WERI-Rb-1 (cell line): ENCODE results near the gene CHRNB4.

Experiments
- DNase-seq: peaks from one replicate; pipeline ENCODE4 v3.0.0-alpha.2; 2020
- H3K27ac ChIP-seq: fragments of 250-450 bp; sonication (Bioruptor Pico); 2 replicates; pipeline ENCODE4 v1.5.1; 2020; ENCODE audit warnings: mild to moderate bottlenecking, moderate library complexity
- H3K27me3 ChIP-seq: fragments of 250-450 bp; sonication (Bioruptor Pico); 2 replicates; pipeline ENCODE4 v1.5.1; 2021; ENCODE audit warnings: mild to moderate bottlenecking, low read depth, moderate library complexity; ENCODE audit not compliant: insufficient read depth, severe bottlenecking
- H3K36me3 ChIP-seq: fragments of 250-450 bp; sonication (Bioruptor Pico); 2 replicates; pipeline ENCODE4 v1.5.1; 2020; ENCODE audit warnings: mild to moderate bottlenecking, moderate library complexity
- H3K4me3 ChIP-seq: 2 replicates; pipeline ENCODE4 v1.5.1; 2011; ENCODE audit warnings: low read depth, mild to moderate bottlenecking, control low read depth, low read length
- H3K9me3 ChIP-seq: fragments of 250-450 bp; sonication (Bioruptor Pico); 2 replicates; pipeline ENCODE4 v1.5.1; 2021; ENCODE audit warnings: mild to moderate bottlenecking, moderate library complexity; ENCODE audit not compliant: severe bottlenecking
- TF ChIP-seq, protein P1 (sequence below): IDR thresholded peaks from 2 replicates; pipeline ENCODE4 v1.5.1; 2011; ENCODE audit warnings: low read depth, mild to moderate bottlenecking, control low read depth, inconsistent platforms, low read length

The CHRNB4 gene

DNA sequence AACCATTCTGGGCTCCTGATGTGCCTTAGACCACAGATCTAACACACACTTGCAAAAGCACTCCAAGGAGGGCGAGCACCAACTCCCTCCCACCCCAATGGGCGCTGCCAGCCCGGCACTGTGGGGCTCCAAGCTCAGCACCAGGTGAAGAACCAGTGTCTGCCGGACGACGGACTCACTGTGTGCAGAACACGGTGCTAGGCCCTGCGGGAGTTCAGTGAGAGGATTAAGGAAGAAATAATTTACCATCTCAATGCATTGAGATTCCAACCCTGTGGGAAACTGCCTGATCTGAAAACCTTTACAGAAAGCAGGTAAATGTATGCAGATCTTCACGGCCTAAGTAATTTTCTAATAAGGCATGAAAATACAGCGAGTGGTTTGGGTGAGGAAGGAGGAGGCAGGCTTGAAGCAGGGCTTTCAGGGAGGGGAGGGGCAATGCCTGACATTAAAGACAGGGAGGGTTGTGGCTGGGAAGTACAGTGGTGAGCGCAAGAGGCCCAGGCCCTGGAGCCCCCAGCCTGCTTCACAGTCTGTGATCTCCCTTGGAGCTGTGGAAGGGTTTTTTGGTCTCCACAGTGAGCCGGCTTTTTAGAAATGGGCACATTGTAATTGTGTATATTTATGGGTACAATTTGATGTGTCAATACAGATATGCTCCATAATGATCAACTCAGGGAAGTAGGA, 35.6 kb upstream of the CHRNB4 start:
- TF ChIP-seq, protein P1, sequence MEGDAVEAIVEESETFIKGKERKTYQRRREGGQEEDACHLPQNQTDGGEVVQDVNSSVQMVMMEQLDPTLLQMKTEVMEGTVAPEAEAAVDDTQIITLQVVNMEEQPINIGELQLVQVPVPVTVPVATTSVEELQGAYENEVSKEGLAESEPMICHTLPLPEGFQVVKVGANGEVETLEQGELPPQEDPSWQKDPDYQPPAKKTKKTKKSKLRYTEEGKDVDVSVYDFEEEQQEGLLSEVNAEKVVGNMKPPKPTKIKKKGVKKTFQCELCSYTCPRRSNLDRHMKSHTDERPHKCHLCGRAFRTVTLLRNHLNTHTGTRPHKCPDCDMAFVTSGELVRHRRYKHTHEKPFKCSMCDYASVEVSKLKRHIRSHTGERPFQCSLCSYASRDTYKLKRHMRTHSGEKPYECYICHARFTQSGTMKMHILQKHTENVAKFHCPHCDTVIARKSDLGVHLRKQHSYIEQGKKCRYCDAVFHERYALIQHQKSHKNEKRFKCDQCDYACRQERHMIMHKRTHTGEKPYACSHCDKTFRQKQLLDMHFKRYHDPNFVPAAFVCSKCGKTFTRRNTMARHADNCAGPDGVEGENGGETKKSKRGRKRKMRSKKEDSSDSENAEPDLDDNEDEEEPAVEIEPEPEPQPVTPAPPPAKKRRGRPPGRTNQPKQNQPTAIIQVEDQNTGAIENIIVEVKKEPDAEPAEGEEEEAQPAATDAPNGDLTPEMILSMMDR: no peak
- H3K4me3 ChIP-seq: no peak overlapping the region
- H3K9me3 ChIP-seq: no peaks in the 10 kb centered on the region
- DNase-seq: no peak
- no peaks in the 10 kb centered on the region for H3K36me3 ChIP-seq
- peak overlapping the region; percentile 84; the same call in 1 of the 2 replicates for H3K27ac ChIP-seq
- H3K27me3 ChIP-seq: no peaks in the 10 kb centered on the region

DNA sequence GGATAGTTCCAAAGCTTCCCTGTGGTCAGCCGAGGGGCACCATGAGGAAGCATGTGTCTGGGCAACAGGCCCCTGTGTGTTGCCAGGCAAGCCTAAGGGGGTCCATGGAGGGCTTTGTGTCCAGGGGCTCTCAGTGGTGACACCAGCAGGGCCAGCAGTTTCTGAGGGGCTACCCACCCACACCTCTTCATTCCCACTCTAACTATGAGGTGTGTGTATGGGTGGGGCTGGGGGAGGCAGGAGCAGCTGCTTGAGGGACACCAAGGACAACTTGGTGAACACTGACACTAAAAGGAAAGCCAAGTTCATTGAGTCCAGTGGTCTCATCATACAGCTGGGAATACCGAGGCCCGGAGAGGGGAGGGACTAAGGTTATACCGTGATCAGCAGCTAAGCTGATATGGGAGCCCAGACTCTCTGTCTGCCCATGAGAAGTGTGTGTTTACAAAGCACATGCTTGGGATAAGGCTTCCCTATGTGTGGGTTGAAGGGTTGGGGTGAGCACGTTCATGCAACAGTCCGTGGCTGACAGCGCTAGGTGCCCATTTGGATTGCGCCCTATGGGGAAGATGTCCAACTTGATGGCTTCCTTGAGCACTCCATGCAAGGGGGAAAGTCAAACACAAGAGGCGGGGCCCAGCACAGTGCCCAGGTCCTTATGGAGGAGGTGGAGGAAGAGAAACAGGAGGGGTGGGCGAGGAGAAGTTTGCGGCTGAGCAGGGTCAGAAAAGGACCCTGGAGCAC, 34.8 kb upstream of the CHRNB4 start:
- H3K27ac ChIP-seq: peak overlapping the region; percentile 84
- DNase-seq: no peak
- TF ChIP-seq, protein P1: no peak
- H3K4me3 ChIP-seq: no peak overlapping the region
- H3K27me3 ChIP-seq: no peaks in the 10 kb centered on the region
- H3K9me3 ChIP-seq: no peaks in the 10 kb centered on the region
- H3K36me3 ChIP-seq: no peaks in the 10 kb centered on the region

DNA sequence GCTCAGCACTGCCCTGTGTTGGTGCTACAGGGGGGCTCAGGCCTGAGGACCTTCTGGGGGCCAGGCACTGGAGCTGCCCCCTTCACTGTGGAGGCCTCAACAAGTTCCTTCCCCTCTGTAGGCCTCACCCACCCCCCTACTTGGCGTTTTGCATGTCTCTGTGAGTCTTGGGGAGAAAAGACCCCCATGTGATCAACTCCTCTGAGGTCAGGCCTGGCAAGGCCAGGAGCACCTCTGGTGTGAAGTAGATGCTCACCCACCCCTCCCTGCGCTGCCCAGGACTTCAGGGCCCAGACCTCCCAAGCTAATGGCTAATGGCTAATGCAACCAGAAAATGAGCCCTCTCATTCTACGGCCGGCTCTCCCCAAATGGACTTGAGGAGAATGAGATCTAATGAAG, 34.2 kb upstream of the CHRNB4 start:
- Histone ChIP-seq H3K9me3 (no peaks in the 10 kb centered on the region), H3K27ac (peak overlapping the region; percentile 84), H3K27me3 (no peaks in the 10 kb centered on the region), H3K4me3 (no peak overlapping the region), H3K36me3 (no peaks in the 10 kb centered on the region)
- DNase-seq: no peak
- TF ChIP-seq, protein P1: no peak

DNA sequence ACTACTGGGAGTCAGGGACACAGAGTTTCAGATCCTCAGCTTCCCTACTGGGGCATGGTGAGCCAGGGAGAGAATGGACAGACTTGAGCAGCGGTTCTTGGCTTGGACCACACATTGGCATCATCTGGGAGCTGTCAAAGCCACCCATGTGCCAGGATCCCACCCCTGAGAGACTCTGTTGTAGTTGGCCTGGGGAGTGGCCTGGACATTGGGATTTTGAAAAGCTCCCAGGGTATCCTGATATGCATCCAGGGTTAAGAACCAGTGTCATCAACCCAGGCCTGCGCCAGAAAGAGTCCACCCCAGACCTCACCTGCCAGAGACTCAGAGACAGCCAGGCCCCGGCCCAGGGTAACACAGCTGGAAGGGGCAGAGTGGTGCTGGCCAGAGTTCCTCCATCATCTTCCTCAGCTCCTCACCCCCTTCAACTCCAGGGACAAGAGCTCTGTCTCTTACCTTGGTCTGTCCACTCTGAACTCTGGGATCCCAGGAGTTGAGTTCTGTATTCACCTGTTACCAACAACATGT, 33.0 kb upstream of the CHRNB4 start:
- H3K36me3 ChIP-seq: no peaks in the 10 kb centered on the region
- peak overlapping the region; percentile 84 for H3K27ac ChIP-seq
- TF ChIP-seq, protein P1: no peak
- H3K4me3 ChIP-seq: no peak overlapping the region
- no peaks in the 10 kb centered on the region for H3K9me3 ChIP-seq
- no peaks in the 10 kb centered on the region for H3K27me3 ChIP-seq
- DNase-seq: no peak

DNA sequence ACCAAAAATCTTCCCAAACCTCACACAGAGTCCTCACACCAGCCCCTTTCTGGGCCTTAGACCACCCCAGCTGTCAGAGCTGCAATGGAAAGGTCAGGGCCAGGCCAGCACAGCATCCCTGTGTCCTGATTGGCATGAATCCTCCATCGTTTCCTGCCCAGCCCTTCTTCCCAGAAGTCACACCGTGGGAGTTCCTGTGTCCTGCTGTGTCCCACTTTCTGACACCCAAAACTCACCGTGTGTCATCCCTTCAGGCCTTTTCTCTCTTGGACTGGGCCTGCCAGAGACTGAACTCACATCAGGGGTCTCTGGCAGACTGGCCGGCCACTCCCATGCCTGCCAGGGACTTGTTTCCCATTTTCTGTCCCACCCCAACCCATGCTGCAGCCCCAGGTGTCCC, 32.5 kb upstream of the CHRNB4 start:
- Histone ChIP-seq H3K36me3 (no peaks in the 10 kb centered on the region), H3K27me3 (no peaks in the 10 kb centered on the region), H3K4me3 (no peak overlapping the region), H3K9me3 (no peaks in the 10 kb centered on the region), H3K27ac (peak overlapping the region; percentile 84)
- DNase-seq: no peak
- TF ChIP-seq, protein P1: no peak
